Measurements from ENCODE around the gene JTB.
A peak's percentile ranks its signal among the peaks of the same experiment; 100 is the strongest.

JTB gene

GRCh38 chr1:153954826-153955225 lies 22.6 kb downstream of the JTB start:
- DNase-seq (ENCODE audit: low read depth in 3 of 3) = no peak

GRCh38 chr1:153953859-153954365 lies 23.6 kb downstream of the JTB start:
- no peak for DNase-seq (ENCODE audit: low read depth in 3 of 3)

GRCh38 chr1:153951801-153952200 lies 25.7 kb downstream of the JTB start:
- no peak for DNase-seq (ENCODE audit: low read depth in 3 of 3)

- no peak for DNase-seq (ENCODE audit: low read depth in 3 of 3)
These were observed 26.3 kb downstream of the JTB start for GRCh38 chr1:153951183-153951582.

- peak; percentile 59 to 62 (median 62) for DNase-seq (ENCODE audit: low read depth in 3 of 3)
These were observed 30.7 kb downstream of the JTB start, which contains the start of gene DENND4B for GRCh38 chr1:153946622-153947241. Gene DENND4B (minus strand): TSS chr1:153946718. CDS start chr1:153944374, 2,344 bp downstream.

GRCh38 chr1:153945795-153946621 lies 31.5 kb downstream of the JTB start:
- DNase-seq (ENCODE audit: low read depth in 3 of 3) = peak; percentile 37 to 48 (median 47)

- DNase-seq (ENCODE audit: low read depth in 3 of 3) = peak; percentile 43 to 55 (median 51)
These were observed 32.2 kb downstream of the JTB start for GRCh38 chr1:153945131-153945794.

GRCh38 chr1:153944827-153945117 lies 32.7 kb downstream of the JTB start:
- no peak for DNase-seq (ENCODE audit: low read depth in 3 of 3)

GRCh38 chr1:153944005-153944826 lies 33.3 kb downstream of the JTB start:
- no peak for DNase-seq (ENCODE audit: low read depth in 3 of 3)

- DNase-seq (ENCODE audit: low read depth in 3 of 3) = no peak
These were observed 34.5 kb downstream of the JTB start for GRCh38 chr1:153942766-153943549.

GRCh38 chr1:153941826-153942725 lies 35.4 kb downstream of the JTB start:
- DNase-seq (ENCODE audit: low read depth in 3 of 3) = no peak

- DNase-seq (ENCODE audit: low read depth in 3 of 3) = no peak
These were observed 36.7 kb downstream of the JTB start for GRCh38 chr1:153940756-153941155.

- DNase-seq (ENCODE audit: low read depth in 3 of 3) = no peak
These were observed 38.0 kb downstream of the JTB start for GRCh38 chr1:153939476-153939875.

GRCh38 chr1:153938996-153939395 lies 38.5 kb downstream of the JTB start:
- DNase-seq (ENCODE audit: low read depth in 3 of 3) = no peak

GRCh38 chr1:153937331-153937730 lies 40.1 kb downstream of the JTB start:
- DNase-seq (ENCODE audit: low read depth in 3 of 3) = no peak

- DNase-seq (ENCODE audit: low read depth in 3 of 3) = no peak
These were observed 41.3 kb downstream of the JTB start for GRCh38 chr1:153936011-153936802.

GRCh38 chr1:153934746-153935145 lies 42.7 kb downstream of the JTB start:
- no peak for DNase-seq (ENCODE audit: low read depth in 3 of 3)

- DNase-seq (ENCODE audit: low read depth in 3 of 3) = no peak
These were observed 43.5 kb downstream of the JTB start for GRCh38 chr1:153933955-153934354.

GRCh38 chr1:153933430-153933829 lies 44.0 kb downstream of the JTB start:
- no peak for DNase-seq (ENCODE audit: low read depth in 3 of 3)
